H1 (cell line): Measurements from ENCODE around the gene PPP4R4. TPM values are rescaled to one million over a fixed set of nuclear protein-coding genes. Genes with fewer than 3 reads are reported as not detected.

ENCODE experiments used
- CTCF ChIA-PET: fragments of 300-600 bp; sonication (Branson Sonifier 250); formaldehyde crosslinking; loops from one replicate; lab custom pipeline; 2021; ENCODE audit not compliant: partially characterized antibody; lab: Charles Lee
- POLR2A ChIA-PET: fragments of 300-600 bp; sonication (Branson Sonifier 250); formaldehyde crosslinking; loops from one replicate; lab custom pipeline; 2021; ENCODE audit warnings: inconsistent platforms; ENCODE audit not compliant: partially characterized antibody; lab: Charles Lee
- DNase-seq, 2 experiments: peaks; one replicate each; pipeline versions ENCODE4 v3.0.0 to v3.0.0-alpha.2; 2010 to 2022; ENCODE audit warnings: low spot score in 2 of 2, low read depth in 1 of 2, mixed read lengths in 1 of 2
- FAIRE-seq: peaks from 2 replicates; lab custom pipeline; 2011; peaks lifted over from hg19 to GRCh38; lab: Jason Lieb, UNC
- H2AFZ ChIP-seq: 2 replicates; pipeline ENCODE4 v1.8.1; 2012; ENCODE audit warnings: low read length, inconsistent platforms
- H2AK5ac ChIP-seq: 2 replicates; pipeline ENCODE4 v1.6.1; 2013; ENCODE audit warnings: low read depth, low read length
- H2BK120ac ChIP-seq: replicated peaks from 2 replicates; pipeline ENCODE3; 2013; ENCODE audit warnings: low read depth, low read length, inconsistent platforms
- H2BK12ac ChIP-seq: 2 replicates; pipeline ENCODE4 v1.6.1; 2013; ENCODE audit warnings: low read depth, low read length
- H2BK15ac ChIP-seq: 2 replicates; pipeline ENCODE4 v1.6.1; 2013; ENCODE audit warnings: low read length
- H2BK20ac ChIP-seq: 2 replicates; pipeline ENCODE4 v1.6.1; 2013; ENCODE audit warnings: low read length
- H2BK5ac ChIP-seq: 2 replicates; pipeline ENCODE4 v1.6.1; 2013; ENCODE audit warnings: low read depth, low read length
- H3K14ac ChIP-seq: 2 replicates; pipeline ENCODE4 v1.6.1; 2013; ENCODE audit warnings: inconsistent platforms; ENCODE audit not compliant: insufficient read length
- H3K18ac ChIP-seq: 2 replicates; pipeline ENCODE4 v1.6.1; 2013; ENCODE audit warnings: low read length; ENCODE audit errors: extremely low read depth
- H3K23ac ChIP-seq: 2 replicates; pipeline ENCODE4 v1.6.1; 2013; ENCODE audit warnings: inconsistent platforms; ENCODE audit not compliant: insufficient read length
- H3K23me2 ChIP-seq: 2 replicates; pipeline ENCODE4 v1.6.1; 2013; ENCODE audit warnings: low read depth, low read length
- H3K27ac ChIP-seq: 2 replicates; pipeline ENCODE4 v1.6.1; 2011; ENCODE audit warnings: low read depth, low read length, inconsistent platforms
- H3K27me3 ChIP-seq, 4 experiments: replicated peaks in 1 of 4; 1 replicate in 1 of 4; 2 replicates in 3 of 4; pipeline versions ENCODE4 v1.6.1 to v1.8.1; 2011 to 2013; ENCODE audit warnings: low read length in 3 of 4, mild to moderate bottlenecking in 3 of 4, inconsistent platforms in 2 of 4, mixed read lengths in 2 of 4, moderate library complexity in 1 of 4; ENCODE audit not compliant: control insufficient read depth in 3 of 4, insufficient read depth in 3 of 4; ENCODE audit errors: extremely low read depth in 1 of 4
- H3K36me3 ChIP-seq, 4 experiments: 2 replicates each; pipeline versions ENCODE4 v1.6.1 to v1.8.1; 2011 to 2013; ENCODE audit warnings: mild to moderate bottlenecking in 4 of 4, low read length in 3 of 4, moderate library complexity in 2 of 4, control low read depth in 1 of 4, inconsistent platforms in 1 of 4; ENCODE audit not compliant: insufficient read depth in 4 of 4, control insufficient read depth in 2 of 4
- H3K4ac ChIP-seq: replicated peaks from 2 replicates; pipeline ENCODE3; 2013; ENCODE audit warnings: low read length, low read depth, mixed read lengths, inconsistent platforms; ENCODE audit not compliant: insufficient read length
- H3K4me1 ChIP-seq, 4 experiments: replicated peaks in 1 of 4; 1 replicate in 1 of 4; 2 replicates in 3 of 4; pipeline versions ENCODE4 v1.6.1 to v1.8.1; 2011 to 2013; ENCODE audit warnings: low read length in 3 of 4, inconsistent platforms in 2 of 4, mixed read lengths in 1 of 4; ENCODE audit not compliant: insufficient read depth in 4 of 4, control insufficient read depth in 3 of 4
- H3K4me2 ChIP-seq, 2 experiments: 2 replicates each; pipeline versions ENCODE4 v1.6.1 to v1.8.1; 2011 to 2013; ENCODE audit warnings: low read depth in 2 of 2, low read length in 2 of 2, control low read depth in 1 of 2, inconsistent platforms in 1 of 2, mild to moderate bottlenecking in 1 of 2; ENCODE audit not compliant: insufficient read depth in 1 of 2
- H3K4me3 ChIP-seq, 4 experiments: fragments of 200-600, 300-600 bp in 1 of 4; sonication (generic), shearing (Covaris generic), sonication (Bioruptor Twin) in 1 of 4; 2 replicates each; pipeline versions ENCODE4 v1.5.1 to v1.8.1; 2011 to 2016; ENCODE audit warnings: low read length in 4 of 4, low read depth in 3 of 4, control low read depth in 2 of 4, inconsistent platforms in 2 of 4, mild to moderate bottlenecking in 2 of 4, mixed read lengths in 1 of 4, moderate library complexity in 1 of 4; ENCODE audit not compliant: insufficient read depth in 2 of 4; ENCODE audit errors: extremely low read depth in 1 of 4
- H3K56ac ChIP-seq: replicated peaks from 2 replicates; pipeline ENCODE3; 2013; ENCODE audit warnings: low read depth, mild to moderate bottlenecking, mixed read lengths, low read length, inconsistent platforms; ENCODE audit not compliant: insufficient read length
- H3K79me1 ChIP-seq: 2 replicates; pipeline ENCODE4 v1.6.1; 2013; ENCODE audit warnings: low read depth, low read length, control low read depth
- H3K79me2 ChIP-seq, 2 experiments: 2 replicates each; pipeline versions ENCODE4 v1.6.1 to v1.8.1; 2012 to 2013; ENCODE audit warnings: low read length in 2 of 2, mild to moderate bottlenecking in 2 of 2, inconsistent platforms in 1 of 2; ENCODE audit not compliant: insufficient read depth in 2 of 2, control insufficient read depth in 1 of 2
- H3K9ac ChIP-seq, 4 experiments: replicated peaks in 1 of 4; 1 replicate in 1 of 4; 2 replicates in 3 of 4; pipeline versions ENCODE4 v1.6.1 to v1.8.1; 2011 to 2013; ENCODE audit warnings: low read depth in 3 of 4, low read length in 3 of 4, control low read depth in 2 of 4, mild to moderate bottlenecking in 2 of 4, moderate library complexity in 2 of 4, inconsistent platforms in 1 of 4; ENCODE audit errors: extremely low read depth in 1 of 4
- H3K9me3 ChIP-seq, 2 experiments: 2 replicates each; pipeline versions ENCODE4 v1.6.1 to v1.8.1; 2012 to 2013; ENCODE audit warnings: mild to moderate bottlenecking in 2 of 2, moderate library complexity in 2 of 2, control low read depth in 1 of 2, inconsistent platforms in 1 of 2, low read depth in 1 of 2, low read length in 1 of 2, mixed read lengths in 1 of 2; ENCODE audit not compliant: insufficient read depth in 2 of 2
- H4K20me1 ChIP-seq, 2 experiments: replicated peaks in 1 of 2; 2 replicates each; pipeline versions ENCODE3 to v1.8.1; 2011 to 2013; ENCODE audit warnings: inconsistent platforms in 2 of 2, low read length in 2 of 2, mild to moderate bottlenecking in 1 of 2; ENCODE audit not compliant: insufficient read depth in 2 of 2, control insufficient read depth in 1 of 2
- H4K5ac ChIP-seq: 2 replicates; pipeline ENCODE4 v1.6.1; 2013; ENCODE audit warnings: low read length, low read depth, mixed read lengths, inconsistent platforms; ENCODE audit not compliant: insufficient read length
- H4K8ac ChIP-seq: 2 replicates; pipeline ENCODE4 v1.8.0; 2013; ENCODE audit warnings: mild to moderate bottlenecking, moderate library complexity, low read length, inconsistent platforms; ENCODE audit not compliant: insufficient read depth; ENCODE audit errors: extremely low read depth
- H4K91ac ChIP-seq: replicated peaks from 2 replicates; pipeline ENCODE3; 2013; ENCODE audit warnings: low read length, mixed read lengths, inconsistent platforms; ENCODE audit not compliant: insufficient read length
- CTCF ChIP-seq, 3 experiments: IDR thresholded peaks; 1 replicate in 2 of 3; 2 replicates in 1 of 3; pipeline versions ENCODE4 v1.5.1 to v1.6.1; 2011; ENCODE audit warnings: low read length in 3 of 3, mild to moderate bottlenecking in 3 of 3, inconsistent platforms in 2 of 3, low read depth in 1 of 3, moderate library complexity in 1 of 3; ENCODE audit not compliant: insufficient read depth in 1 of 3; ENCODE audit errors: control extremely low read depth in 1 of 3
- E2F6 ChIP-seq: IDR thresholded peaks from 2 replicates; pipeline ENCODE4 v1.6.1; 2012; ENCODE audit warnings: inconsistent platforms
- TCF12 ChIP-seq: IDR thresholded peaks from 2 replicates; pipeline ENCODE4 v1.6.1; 2011; ENCODE audit warnings: low read depth, mild to moderate bottlenecking, low read length
- ZNF274 ChIP-seq: IDR thresholded peaks from 2 replicates; pipeline ENCODE4 v1.7.0; 2012; ENCODE audit warnings: low read length, borderline replicate concordance; ENCODE audit errors: extremely low read depth
- WGBS, 2 experiments: shearing (Covaris generic) in 1 of 2; methylation state at CpG; one replicate each; pipeline versions ENCODE4 v1.1.6 to v1.1.7; 2013 to 2015; ENCODE audit warnings: low lambda C conversion rate in 2 of 2, mixed read lengths in 2 of 2, inconsistent platforms in 1 of 2, low coverage in 1 of 2, missing lambda C conversion rate in 1 of 2; ENCODE audit not compliant: insufficient replicate concordance in 2 of 2, insufficient coverage in 1 of 2, insufficient read length in 1 of 2; ENCODE audit errors: extremely low coverage in 1 of 2, missing lambda C conversion rate in 1 of 2; 5-methylcytosine and 5-hydroxymethylcytosine counted together
- polyA plus RNA-seq, 7 experiments: library from polyadenylated mRNA; depleted of rRNA in 3 of 7; stranded (reverse) in 5 of 7; unstranded in 2 of 7; fragments of >200 nt in 5 of 7; fragments of 200-250 nt in 2 of 7; gene quantifications; 1 replicate in 5 of 7; 2 replicates in 1 of 7; 4 replicates in 1 of 7; pipeline versions ENCODE4 v1.2.1 to v1.2.3, GENCODE V29; 2011 to 2013; ENCODE audit warnings: missing spikeins in 2 of 7, mixed read lengths in 2 of 7
- total RNA-seq: library from RNA; stranded (reverse); fragmentation: NEBNext Ultra II Directional; extraction: Animal tissue kit (Norgen Biotek cat#: 25700); gene quantifications from 2 replicates; pipeline ENCODE4 v1.2.1, GENCODE V29; 2021

The PPP4R4 gene
- total and polyA plus RNA-seq, 2 of the 8 experiments (the other 6 are each of a cell fraction or from before 2014, with no cell fraction given), result 3.3 to 9.6 TPM

- Histone ChIP-seq H3K36me3 (no peaks in the 10 kb centered on the region; a peak in 2 of 8 replicates), H3K56ac (no peak overlapping the region), H3K27ac (no peak overlapping the region), H4K91ac (no peak overlapping the region), H3K18ac (no peak overlapping the region), H2AK5ac (no peak overlapping the region), H2BK5ac (no peak overlapping the region), H3K14ac (no peak overlapping the region), H2BK15ac (no peak overlapping the region), H4K20me1 (no peaks in the 10 kb centered on the region), H3K23ac (no peak overlapping the region), H3K79me1 (no peaks in the 10 kb centered on the region), H3K9ac (no peak overlapping the region), H3K9me3 (no peaks in the 10 kb centered on the region), H3K4me1 (no peaks in the 10 kb centered on the region), H4K5ac (no peak overlapping the region), H2BK20ac (no peak overlapping the region), H4K8ac (no peak overlapping the region), H3K4me3 (no peak overlapping the region), H2BK120ac (no peak overlapping the region), H3K27me3 (no peaks in the 10 kb centered on the region), H3K4ac (no peak overlapping the region), H3K79me2 (no peaks in the 10 kb centered on the region), H2AFZ (no peak overlapping the region), H3K23me2 (no peaks in the 10 kb centered on the region), H2BK12ac (no peak overlapping the region), H3K4me2 (no peak overlapping the region)
- no peak for DNase-seq
- FAIRE-seq, result no peak
- POLR2A ChIA-PET, result interaction anchor here (0.6 kb wide), 2 partner anchors 27 to 74 kb away, joined by 3 read pairs; no protein-coding TSS in a partner anchor
- CTCF ChIA-PET, result interaction anchor here (1.4 kb wide), 1 partner anchor 17 kb away, joined by 3 read pairs; no protein-coding TSS in a partner anchor
- 86% methylated on average over 10 of the region's 10 CpGs; no CpG with 5 or more reads in 1 of the 2 experiments for WGBS, 2 experiments
- TF ChIP-seq E2F6 (no peak), ZNF274 (no peak), CTCF (IDR thresholded peaks at IDR 0.05; ENCODE audit: control extremely low read depth in 1 of 3, insufficient read depth in 1 of 3, low read depth in 1 of 3, low read length in 3 of 3) (no peak), TCF12 (no peak)
Observed at GRCh38 chr14:94269156-94269555, 95.0 kb downstream of the PPP4R4 start.
